Adrenal gland (tissue), 12 donors: ENCODE results near the gene CCDC73. TPM values are rescaled to one million over a fixed set of nuclear protein-coding genes. Genes with fewer than 3 reads are reported as not detected.

Experiments
- DNase-seq, 7 donors: peaks; one replicate each; pipeline ENCODE4 v3.0.0-alpha.2; 2019 to 2020
- H3K27ac ChIP-seq, 5 donors: fragments of 200-600 bp; sonication (generic) in 4 of 5; 1 replicate in 3 of 5; 2 replicates in 2 of 5; pipeline versions ENCODE4 v1.5.1 to v1.8.0; 2016 to 2020; ENCODE audit warnings: mild to moderate bottlenecking in 1 of 5
- H3K27me3 ChIP-seq: fragments of 200-600 bp; 2 replicates; pipeline ENCODE4 v1.8.0; 2021
- H3K36me3 ChIP-seq, 2 donors: fragments of 200-600 bp; replicated peaks in 1 of 2; 1 replicate in 1 of 2; 2 replicates in 1 of 2; pipeline versions ENCODE4 v1.5.1 to v1.8.0; 2018 to 2022
- H3K4me1 ChIP-seq, 2 donors: fragments of 200-600 bp; replicated peaks in 1 of 2; 1 replicate in 1 of 2; 2 replicates in 1 of 2; pipeline versions ENCODE4 v1.5.1 to v1.8.0; 2018 to 2021
- H3K4me3 ChIP-seq, 4 donors: fragments of 200-600 bp; sonication (generic) in 3 of 4; one replicate each; pipeline ENCODE4 v1.5.1; 2016 to 2018
- H3K9me3 ChIP-seq, 3 donors: fragments of 200-600 bp; sonication (generic) in 1 of 3; replicated peaks in 1 of 3; 1 replicate in 2 of 3; 2 replicates in 1 of 3; pipeline versions ENCODE4 v1.5.1 to v1.8.0; 2016 to 2021
- CTCF ChIP-seq, 6 experiments: fragments of 450-650 bp in 4 of 6; fragments of 200-600 bp in 2 of 6; sonication (generic) in 1 of 6; IDR thresholded peaks; 1 replicate in 5 of 6; 2 replicates in 1 of 6; pipeline versions ENCODE4 v1.5.1 to v1.8.0; 2016 to 2021; ENCODE audit warnings: antibody characterized with exemption in 6 of 6, mild to moderate bottlenecking in 2 of 6, moderate library complexity in 1 of 6
- POLR2A ChIP-seq, 2 donors: fragments of 450-650 bp; IDR thresholded peaks; one replicate each; pipeline ENCODE4 v1.6.1; 2017; ENCODE audit warnings: antibody characterized with exemption in 2 of 2, mild to moderate bottlenecking in 2 of 2, moderate library complexity in 1 of 2
- WGBS, 4 donors: extraction: QIAGEN DNeasy Blood & Tissue Kit in 2 of 4; methylation state at CpG; one replicate each; pipeline versions ENCODE4 v1.1.5 to v1.1.7; 2013 to 2017; 5-methylcytosine and 5-hydroxymethylcytosine counted together
- intact Hi-C, 2 donors: fragments of 100-400 bp; cut with DNase I; formaldehyde crosslinking; loops; one replicate each; pipeline versions ENCODE4 v1.14.1 to v1.15.0; 2022 to 2023
- polyA plus RNA-seq, 3 donors: library from polyadenylated mRNA; stranded (reverse); fragments of 200-250 nt in 2 of 3; fragments of 350-450 nt in 1 of 3; fragmentation: Illumina TruSeq in 1 of 3; extraction: RNeasy Lipid Tissue Mini Kit (QIAGEN cat#74804) in 1 of 3; gene quantifications; one replicate each; pipeline ENCODE4 v1.2.3, GENCODE V29; 2013 to 2014
- total RNA-seq, 9 donors: library from RNA; depleted of rRNA in 4 of 9; stranded (reverse); fragments of >200 nt in 4 of 9; fragments of 120-200 nt in 1 of 9; fragmentation: NEBNext Ultra II Directional in 1 of 9; extraction: Animal tissue kit (Norgen Biotek cat#: 25700) in 1 of 9; gene quantifications; one replicate each; pipeline versions ENCODE4 v1.1.0 to v1.2.4, GENCODE V29; 2013 to 2023
- donor health status: healthy with polysubstance abuse.
- donor health status: Bipolar disorder and iron deficiency.
- donor health status: DM: yes; HTN: yes; CAD: no.
- donor health status: DM: no; HTN: no; CAD: no.
- donor health status: DM: no; HTN: no; CAD: no.
- donor health status: DM: yes; HTN: yes; CAD: no.

CCDC73 gene
- total and polyA plus RNA-seq, 12 donors = 0.07 to 1.6 (median 0.23) TPM; not detected in 4

- no peak overlapping the region for H3K4me3 ChIP-seq
- 28 to 35% (median 33%) methylated on average over 1 of the region's 1 CpG for WGBS, 4 donors
- no peak for DNase-seq
- no peaks in the 10 kb centered on the region for H3K36me3 ChIP-seq
- no peak overlapping the region for H3K27ac ChIP-seq
- H3K9me3 ChIP-seq = no peaks in the 10 kb centered on the region
- H3K27me3 ChIP-seq = no peaks in the 10 kb centered on the region
- H3K4me1 ChIP-seq = no peaks in the 10 kb centered on the region
- intact Hi-C loops = no loop called here
- TF ChIP-seq POLR2A (IDR thresholded peaks at IDR 0.05) = no peak
- no peak for TF ChIP-seq CTCF (IDR thresholded peaks at IDR 0.05)
Measured at GRCh38 chr11:32643526-32643925, 150.9 kb downstream of the CCDC73 start.

GRCh38 chr11:32641361-32641760, 153.1 kb downstream of the CCDC73 start:
- Histone ChIP-seq H3K36me3 (no peaks in the 10 kb centered on the region), H3K27ac (no peak overlapping the region), H3K27me3 (no peaks in the 10 kb centered on the region), H3K4me1 (no peaks in the 10 kb centered on the region), H3K9me3 (no peaks in the 10 kb centered on the region), H3K4me3 (no peak overlapping the region)
- DNase-seq = no peak
- TF ChIP-seq POLR2A (IDR thresholded peaks at IDR 0.05) (no peak), CTCF (IDR thresholded peaks at IDR 0.05) (no peak)
- intact Hi-C loops = no loop called here

GRCh38 chr11:32635819-32636218, 158.6 kb downstream of the CCDC73 start:
- TF ChIP-seq CTCF (IDR thresholded peaks at IDR 0.05) (no peak), POLR2A (IDR thresholded peaks at IDR 0.05) (no peak)
- 72 to 78% (median 74%) methylated on average over 2 of the region's 2 CpGs for WGBS, 4 donors
- no peaks in the 10 kb centered on the region for H3K27me3 ChIP-seq
- H3K9me3 ChIP-seq = no peaks in the 10 kb centered on the region
- no peak for DNase-seq
- H3K36me3 ChIP-seq = no peaks in the 10 kb centered on the region
- H3K4me1 ChIP-seq = no peaks in the 10 kb centered on the region
- no peak overlapping the region for H3K27ac ChIP-seq
- H3K4me3 ChIP-seq = no peak overlapping the region
- intact Hi-C loops = no loop called here

- H3K9me3 ChIP-seq = no peaks in the 10 kb centered on the region
- DNase-seq = no peak
Measured at GRCh38 chr11:32630844-32631243, 163.6 kb downstream of the CCDC73 start.

More at GRCh38 chr11:32630844-32631243, 163.6 kb downstream of the CCDC73 start:
- TF ChIP-seq POLR2A (IDR thresholded peaks at IDR 0.05) = no peak
- no peak for TF ChIP-seq CTCF (IDR thresholded peaks at IDR 0.05)
- Histone ChIP-seq H3K27me3 (no peaks in the 10 kb centered on the region), H3K4me1 (no peaks in the 10 kb centered on the region), H3K4me3 (no peak overlapping the region), H3K27ac (no peak overlapping the region), H3K36me3 (no peaks in the 10 kb centered on the region)
- intact Hi-C loops = no loop called here
